IMR-90 (cell line): Measurements from ENCODE around the gene TK1. TPM values are rescaled to one million over a fixed set of nuclear protein-coding genes. Genes with fewer than 3 reads are reported as not detected.

Source experiments
- ATAC-seq: fragments of 200-7000 bp; cut with Tn5 transposase; 2 replicates; pipeline ENCODE4 v1.9.1; 2020; ENCODE audit warnings: low read depth, mild to moderate bottlenecking, moderate library complexity
- BruUV-seq: library from RNA; stranded (reverse); fragments of 400-500 nt; replicated peaks from 2 replicates; lab custom pipeline; 2021; lab: Mats Ljungman, UMichigan
- CTCF ChIA-PET: fragments of 300-600 bp; formaldehyde crosslinking; extraction: SDS; loops from one replicate; lab custom pipeline; 2021; ENCODE audit warnings: antibody characterized with exemption; lab: Yijun Ruan, JAX
- POLR2A ChIA-PET: fragments of 300-600 bp; sonication (Branson Sonifier 250); formaldehyde crosslinking; loops from one replicate; lab custom pipeline; 2022; ENCODE audit warnings: antibody characterized with exemption; ENCODE audit not compliant: unreplicated experiment; lab: Charles Lee
- DNase-seq: peaks from one replicate; pipeline ENCODE4 v3.0.0; 2013
- H2AFZ ChIP-seq: replicated peaks from 2 replicates; pipeline ENCODE3; 2013; ENCODE audit warnings: low read length, mild to moderate bottlenecking; ENCODE audit not compliant: poor library complexity
- H2AK5ac ChIP-seq: 2 replicates; pipeline ENCODE4 v1.6.1; 2013; ENCODE audit warnings: low read depth, low read length, inconsistent platforms
- H2AK9ac ChIP-seq: replicated peaks from 2 replicates; pipeline ENCODE3; 2013; ENCODE audit warnings: mild to moderate bottlenecking, low read depth, low read length, moderate library complexity; ENCODE audit not compliant: poor library complexity
- H2BK120ac ChIP-seq: 2 replicates; pipeline ENCODE4 v1.6.1; 2013; ENCODE audit warnings: low read depth, low read length, inconsistent platforms
- H2BK15ac ChIP-seq: 3 replicates; pipeline ENCODE4 v1.6.1; 2013; ENCODE audit warnings: low read depth, low read length, inconsistent platforms
- H2BK20ac ChIP-seq: 2 replicates; pipeline ENCODE4 v1.6.1; 2013; ENCODE audit warnings: low read depth, mild to moderate bottlenecking, inconsistent platforms, low read length, moderate library complexity
- H2BK5ac ChIP-seq: 2 replicates; pipeline ENCODE4 v1.6.1; 2013; ENCODE audit warnings: mild to moderate bottlenecking, low read depth, low read length, inconsistent platforms; ENCODE audit not compliant: poor library complexity, severe bottlenecking
- H3K14ac ChIP-seq: replicated peaks from 2 replicates; pipeline ENCODE4 v1.6.1; 2013; ENCODE audit warnings: low read depth, low read length, inconsistent platforms
- H3K18ac ChIP-seq: 2 replicates; pipeline ENCODE4 v1.6.1; 2013; ENCODE audit warnings: low read depth, low read length, control low read depth
- H3K23ac ChIP-seq: 2 replicates; pipeline ENCODE4 v1.6.1; 2013; ENCODE audit warnings: low read depth, low read length, inconsistent platforms
- H3K27ac ChIP-seq: 2 replicates; pipeline ENCODE4 v1.5.1; 2013; ENCODE audit warnings: mild to moderate bottlenecking, control low read depth, low read length; ENCODE audit not compliant: insufficient read depth
- H3K27me3 ChIP-seq: 2 replicates; pipeline ENCODE4 v1.6.1; 2013; ENCODE audit warnings: low read length; ENCODE audit not compliant: control insufficient read depth, insufficient read depth
- H3K36me3 ChIP-seq: 2 replicates; pipeline ENCODE4 v1.6.1; 2013; ENCODE audit warnings: low read length, mixed read lengths; ENCODE audit not compliant: control insufficient read depth, insufficient read depth
- H3K4ac ChIP-seq: 2 replicates; pipeline ENCODE4 v1.6.1; 2013; ENCODE audit warnings: low read depth, low read length, inconsistent platforms
- H3K4me1 ChIP-seq: 2 replicates; pipeline ENCODE4 v1.6.1; 2013; ENCODE audit warnings: low read length, mixed read lengths; ENCODE audit not compliant: control insufficient read depth, insufficient read depth
- H3K4me2 ChIP-seq: 2 replicates; pipeline ENCODE4 v1.6.1; 2013; ENCODE audit warnings: low read depth, mild to moderate bottlenecking, control low read depth, low read length, moderate library complexity
- H3K4me3 ChIP-seq: 2 replicates; pipeline ENCODE4 v1.5.1; 2013; ENCODE audit warnings: low read depth, mild to moderate bottlenecking, control low read depth, low read length, moderate library complexity; ENCODE audit not compliant: insufficient read depth
- H3K56ac ChIP-seq: 2 replicates; pipeline ENCODE4 v1.6.1; 2013; ENCODE audit warnings: low read length, inconsistent platforms; ENCODE audit not compliant: insufficient read depth; ENCODE audit errors: extremely low read depth
- H3K79me1 ChIP-seq, 2 experiments: 2 replicates each; pipeline ENCODE4 v1.6.1; 2013; ENCODE audit warnings: low read length in 2 of 2, inconsistent platforms in 1 of 2, low read depth in 1 of 2
- H3K9ac ChIP-seq: 2 replicates; pipeline ENCODE4 v1.6.1; 2013; ENCODE audit warnings: low read depth, low read length, control low read depth
- H3K9me1 ChIP-seq: 2 replicates; pipeline ENCODE4 v1.6.1; 2013; ENCODE audit warnings: low read length, inconsistent platforms; ENCODE audit not compliant: insufficient read depth
- H3K9me3 ChIP-seq: 2 replicates; pipeline ENCODE4 v1.6.1; 2013; ENCODE audit warnings: low read length; ENCODE audit not compliant: control insufficient read depth, insufficient read depth
- H4K20me1 ChIP-seq: 2 replicates; pipeline ENCODE4 v1.6.1; 2013; ENCODE audit warnings: low read length, inconsistent platforms; ENCODE audit not compliant: insufficient read depth
- H4K5ac ChIP-seq: 2 replicates; pipeline ENCODE4 v1.6.1; 2013; ENCODE audit warnings: mild to moderate bottlenecking, low read depth, low read length, control low read depth
- H4K8ac ChIP-seq, 2 experiments: 2 replicates each; pipeline ENCODE4 v1.6.1; 2013; ENCODE audit warnings: low read depth in 2 of 2, low read length in 2 of 2, control low read depth in 1 of 2, inconsistent platforms in 1 of 2
- H4K91ac ChIP-seq: 2 replicates; pipeline ENCODE4 v1.6.1; 2013; ENCODE audit warnings: low read depth, low read length, inconsistent platforms; ENCODE audit not compliant: insufficient read depth
- BHLHE40 ChIP-seq: fragments of 150-350 bp; IDR thresholded peaks from 2 replicates; pipeline ENCODE4 v1.6.1; 2016; ENCODE audit warnings: mild to moderate bottlenecking, low read depth, low read length
- CTCF ChIP-seq: conservative IDR thresholded peaks from 2 replicates; pipeline ENCODE4 v1.5.1; 2012; ENCODE audit warnings: mild to moderate bottlenecking, low read depth, low read length, improper control_type of control experiment
- MAZ ChIP-seq: IDR thresholded peaks from 2 replicates; pipeline ENCODE4 v1.6.1; 2012; ENCODE audit warnings: low read depth, mild to moderate bottlenecking, low read length, improper control_type of control experiment, moderate library complexity, borderline replicate concordance
- NFE2L2 ChIP-seq: fragments of 150-350 bp; IDR thresholded peaks from 2 replicates; pipeline ENCODE4 v1.6.1; 2016; ENCODE audit warnings: low read depth, mild to moderate bottlenecking, low read length
- POLR2A ChIP-seq: IDR thresholded peaks from 2 replicates; pipeline ENCODE4 v1.6.1; 2012; ENCODE audit warnings: mild to moderate bottlenecking, low read depth, low read length
- RAD21 ChIP-seq: IDR thresholded peaks from 2 replicates; pipeline ENCODE4 v1.6.1; 2012; ENCODE audit warnings: low read length, improper control_type of control experiment
- RCOR1 ChIP-seq: IDR thresholded peaks from 2 replicates; pipeline ENCODE4 v1.6.1; 2012; ENCODE audit warnings: mild to moderate bottlenecking, low read length, improper control_type of control experiment; ENCODE audit not compliant: insufficient replicate concordance
- SMC3 ChIP-seq: fragments of 150-350 bp; IDR thresholded peaks from 2 replicates; pipeline ENCODE4 v1.6.1; 2016; ENCODE audit warnings: low read depth, mild to moderate bottlenecking, antibody characterized with exemption, low read length, moderate library complexity
- WGBS, 2 experiments: methylation state at CpG; one replicate each; pipeline versions ENCODE4 v1.1.5 to v1.1.7; 2013; ENCODE audit warnings: missing lambda C conversion rate in 2 of 2; ENCODE audit not compliant: insufficient read length in 1 of 2; ENCODE audit errors: extremely low coverage in 2 of 2; 5-methylcytosine and 5-hydroxymethylcytosine counted together
- dilution Hi-C: fragments of 300-500 bp; cut with HindIII; formaldehyde crosslinking; loops from one replicate; pipeline ENCODE4 v1.14.3; 2018; ENCODE audit warnings: low sequenced_read_pairs; ENCODE audit not compliant: unreplicated experiment
- in situ Hi-C: fragments of 300-500 bp; cut with MboI; formaldehyde crosslinking; loops from 3 replicates; pipeline ENCODE4 v1.14.3; 2019; ENCODE audit warnings: low sequenced_read_pairs, inconsistent platforms, mixed read lengths
- intact Hi-C: fragments of 100-400 bp; cut with micrococcal nuclease; formaldehyde crosslinking; loops from 2 replicates; pipeline ENCODE4 v1.10.0; 2022
- polyA plus RNA-seq, 3 experiments: library from polyadenylated mRNA; depleted of rRNA; stranded (reverse); fragments of >200 nt; gene quantifications; 2 replicates each; pipeline ENCODE4 v1.2.3, GENCODE V29; 2012; ENCODE audit warnings: low replicate concordance in 1 of 3
- total RNA-seq: library from RNA; depleted of rRNA; stranded (reverse); fragments of >200 nt; gene quantifications from 2 replicates; pipeline ENCODE4 v1.2.3, GENCODE V29; 2012

Gene TK1
- total and polyA plus RNA-seq, 2 of the 4 experiments (the other 2 are of a cell fraction), result 150 to 219 TPM

GRCh38 chr17:78125976-78126894, 60.6 kb downstream of the TK1 start:
- intact Hi-C loops, result no loop called here
- Histone ChIP-seq H4K20me1 (no peaks in the 10 kb centered on the region; the same call in 1 of the 2 replicates), H3K56ac (no peak overlapping the region), H3K14ac (no peak overlapping the region), H2BK5ac (no peak overlapping the region), H3K27ac (no peak overlapping the region), H2BK15ac (no peak overlapping the region), H3K23ac (no peak overlapping the region), H4K8ac (no peak overlapping the region), H2AK5ac (no peak overlapping the region), H3K18ac (no peak overlapping the region), H2AK9ac (no peak overlapping the region), H3K9ac (no peak overlapping the region), H3K36me3 (no peaks in the 10 kb centered on the region), H3K4me2 (no peak overlapping the region), H3K9me3 (no peaks in the 10 kb centered on the region), H4K5ac (no peak overlapping the region), H3K79me1 (no peaks in the 10 kb centered on the region), H3K4me3 (no peak overlapping the region), H2BK120ac (no peak overlapping the region), H3K27me3 (peaks cover 45% of the 10 kb centered on the region), H4K91ac (no peak overlapping the region), H2BK20ac (no peak overlapping the region), H2AFZ (no peak overlapping the region), H3K9me1 (no peaks in the 10 kb centered on the region), H3K4me1 (peaks cover 2% of the 10 kb centered on the region; the same call in 1 of the 2 replicates), H3K4ac (no peak overlapping the region)
- no TSS peak for BruUV-seq
- DNase-seq, result no peak
- TF ChIP-seq POLR2A, result no peak
- TF ChIP-seq RAD21, result no peak
- no peak for TF ChIP-seq NFE2L2
- no peak for TF ChIP-seq SMC3
- no peak for TF ChIP-seq MAZ
- no peak for TF ChIP-seq CTCF
- no peak for TF ChIP-seq RCOR1
- TF ChIP-seq BHLHE40, result no peak
- POLR2A ChIA-PET, result no interaction called here
- ATAC-seq, result no peak
- CTCF ChIA-PET, result no interaction called here
- in situ Hi-C loops, result no loop called here
- dilution Hi-C loops, result no loop called here
- 73% methylated on average over 12 of the region's 25 CpGs; no CpG with 5 or more reads in 1 of the 2 experiments for WGBS, 2 experiments
